ENCODE data around the gene NDUFA5.

NDUFA5 gene

GRCh38 chr7:123594813-123595241, 37.2 kb upstream of the NDUFA5 start:
- no peak for TF ChIP-seq CTCF (IDR thresholded peaks at IDR 0.05; ENCODE audit: insufficient read depth, missing control alignments)
- DNase-seq (ENCODE audit: insufficient read length, low spot score) (no peak), FAIRE-seq (no peak)

- FAIRE-seq (no peak), DNase-seq (ENCODE audit: insufficient read length, low spot score) (no peak)
- TF ChIP-seq CTCF (IDR thresholded peaks at IDR 0.05; ENCODE audit: insufficient read depth, missing control alignments), result no peak
These were observed 30.8 kb upstream of the NDUFA5 start for GRCh38 chr7:123588376-123588775.

- no peak for DNase-seq (ENCODE audit: insufficient read length, low spot score)
- TF ChIP-seq CTCF (IDR thresholded peaks at IDR 0.05; ENCODE audit: insufficient read depth, missing control alignments), result no peak
- no peak for FAIRE-seq
These were observed 26.2 kb upstream of the NDUFA5 start for GRCh38 chr7:123583821-123584220.

- no peak for FAIRE-seq
- DNase-seq (ENCODE audit: insufficient read length, low spot score), result no peak
- no peak for TF ChIP-seq CTCF (IDR thresholded peaks at IDR 0.05; ENCODE audit: insufficient read depth, missing control alignments)
These were observed 23.5 kb upstream of the NDUFA5 start for GRCh38 chr7:123581162-123581459.

- no peak for FAIRE-seq
- TF ChIP-seq CTCF (IDR thresholded peaks at IDR 0.05; ENCODE audit: insufficient read depth, missing control alignments), result peak; percentile 54
- no peak for DNase-seq (ENCODE audit: insufficient read length, low spot score)
These were observed 23.0 kb upstream of the NDUFA5 start for GRCh38 chr7:123580406-123581161.

- TF ChIP-seq CTCF (IDR thresholded peaks at IDR 0.05; ENCODE audit: insufficient read depth, missing control alignments), result no peak
- FAIRE-seq (no peak), DNase-seq (ENCODE audit: insufficient read length, low spot score) (no peak)
These were observed 21.8 kb upstream of the NDUFA5 start for GRCh38 chr7:123579416-123579815.

- no peak for TF ChIP-seq CTCF (IDR thresholded peaks at IDR 0.05; ENCODE audit: insufficient read depth, missing control alignments)
- no peak for FAIRE-seq
- DNase-seq (ENCODE audit: insufficient read length, low spot score), result no peak
These were observed 16.4 kb upstream of the NDUFA5 start for GRCh38 chr7:123573896-123574467.
